ENCODE measurements around the gene FAM210A.

FAM210A gene

GRCh38 chr18:13643261-13643751 is 83.1 kb downstream of the FAM210A start:
- no peak for DNase-seq

GRCh38 chr18:13642440-13642827 is 83.9 kb downstream of the FAM210A start:
- DNase-seq: no peak

GRCh38 chr18:13641551-13642439 is 84.6 kb downstream of the FAM210A start:
- DNase-seq: no peak

- no peak for DNase-seq
Measured at GRCh38 chr18:13640266-13640860, 86.0 kb downstream of the FAM210A start.

- DNase-seq: no peak
Measured at GRCh38 chr18:13638719-13639595, 87.4 kb downstream of the FAM210A start.

GRCh38 chr18:13635046-13635445 is 91.3 kb downstream of the FAM210A start:
- no peak for DNase-seq

GRCh38 chr18:13633700-13634099 is 92.7 kb downstream of the FAM210A start:
- no peak for DNase-seq

- DNase-seq: no peak
Measured at GRCh38 chr18:13630716-13631268, 95.6 kb downstream of the FAM210A start.

- DNase-seq: peak; percentile 74
Measured at GRCh38 chr18:13629841-13630715, 96.3 kb downstream of the FAM210A start.

- DNase-seq: no peak
Measured at GRCh38 chr18:13628211-13628610, 98.1 kb downstream of the FAM210A start.

GRCh38 chr18:13627639-13628038 is 98.7 kb downstream of the FAM210A start:
- no peak for DNase-seq

- DNase-seq: no peak
Measured at GRCh38 chr18:13626544-13626908, 99.8 kb downstream of the FAM210A start.

GRCh38 chr18:13625843-13626543 is 100.4 kb downstream of the FAM210A start:
- no peak for DNase-seq

GRCh38 chr18:13625355-13625754 is 101.0 kb downstream of the FAM210A start:
- DNase-seq: no peak

GRCh38 chr18:13624563-13625237 is 101.7 kb downstream of the FAM210A start:
- DNase-seq: no peak

GRCh38 chr18:13623871-13624270 is 102.5 kb downstream of the FAM210A start:
- DNase-seq: no peak

- DNase-seq: no peak
Measured at GRCh38 chr18:13623348-13623747, 103.0 kb downstream of the FAM210A start.

GRCh38 chr18:13622751-13623150 is 103.6 kb downstream of the FAM210A start:
- no peak for DNase-seq

GRCh38 chr18:13621886-13622619 is 104.3 kb downstream of the FAM210A start:
- DNase-seq: no peak

- DNase-seq: no peak
Measured at GRCh38 chr18:13621446-13621849, 104.9 kb downstream of the FAM210A start.

All from RPMI8226 (cell line).